ENCODE measurements around the gene WIPI1. TPM values are rescaled to one million over a fixed set of nuclear protein-coding genes. Genes with fewer than 3 reads are reported as not detected.
A peak's percentile ranks its signal among the peaks of the same experiment; 100 is the strongest.

The WIPI1 gene
- total and polyA plus RNA-seq, 2 of the 13 experiments (the other 11 are each of a cell fraction or from before 2014, with no cell fraction given), result 29.4 to 141 TPM

DNA sequence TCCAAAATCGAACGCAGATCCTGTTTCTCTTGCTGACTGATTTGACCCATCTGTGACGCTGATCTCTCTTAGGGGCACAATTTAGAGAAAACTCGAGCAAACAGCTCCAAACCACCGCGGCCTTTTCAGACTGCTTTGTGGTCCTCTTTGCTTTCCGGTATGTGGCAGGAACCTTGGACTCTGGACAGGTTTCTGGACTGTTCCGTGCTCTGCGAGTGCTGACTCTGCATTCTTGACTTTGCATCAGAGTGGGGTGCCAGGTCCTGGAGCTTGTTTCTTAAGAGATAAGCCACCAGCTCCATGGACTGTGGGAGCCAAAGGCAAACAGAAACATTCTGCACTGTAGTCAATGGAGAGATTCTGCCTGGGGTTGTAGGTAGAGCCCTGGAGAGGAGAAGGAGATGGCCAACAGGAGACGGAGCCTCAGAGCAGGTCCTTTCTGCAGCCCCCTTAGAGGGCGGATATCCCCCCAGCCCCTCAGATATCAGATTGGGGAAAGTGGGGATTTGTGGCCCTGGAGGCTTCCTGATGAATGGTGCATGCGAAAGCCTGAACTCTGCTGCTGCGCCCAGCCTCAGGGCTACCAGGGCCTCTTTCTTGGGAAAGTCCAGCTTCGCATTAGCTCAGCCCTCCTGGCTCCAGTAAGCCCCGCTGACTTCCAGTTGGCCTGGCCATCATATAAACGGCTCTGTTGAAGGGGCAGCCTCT is 65.6 kb downstream of the WIPI1 start (continued):
- TF ChIP-seq, protein P1, sequence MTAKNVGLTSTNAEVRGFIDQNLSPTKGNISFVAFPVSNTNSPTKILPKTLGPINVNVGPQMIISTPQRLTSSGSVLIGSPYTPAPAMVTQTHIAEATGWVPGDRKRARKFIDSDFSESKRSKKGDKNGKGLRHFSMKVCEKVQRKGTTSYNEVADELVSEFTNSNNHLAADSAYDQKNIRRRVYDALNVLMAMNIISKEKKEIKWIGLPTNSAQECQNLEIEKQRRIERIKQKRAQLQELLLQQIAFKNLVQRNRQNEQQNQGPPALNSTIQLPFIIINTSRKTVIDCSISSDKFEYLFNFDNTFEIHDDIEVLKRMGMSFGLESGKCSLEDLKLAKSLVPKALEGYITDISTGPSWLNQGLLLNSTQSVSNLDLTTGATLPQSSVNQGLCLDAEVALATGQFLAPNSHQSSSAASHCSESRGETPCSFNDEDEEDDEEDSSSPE (CRISPR knock-in tag; IDR thresholded peaks at IDR 0.05), result peak; percentile 54
- TF ChIP-seq RFXANK (CRISPR knock-in tag; IDR thresholded peaks at IDR 0.05) (no peak), ARNT (IDR thresholded peaks at IDR 0.05) (no peak), ZNF251 (CRISPR knock-in tag; IDR thresholded peaks at IDR 0.05) (no peak), CCDC6 (CRISPR knock-in tag; IDR thresholded peaks at IDR 0.05) (no peak), CREB1 (IDR thresholded peaks at IDR 0.05) (no peak), CREB1 (CRISPR knock-in tag; IDR thresholded peaks at IDR 0.05) (no peak; the same call in 1 of the 2 replicates), SRSF4 (IDR thresholded peaks at IDR 0.05; ENCODE audit: low read depth, low read length, poor library complexity, severe bottlenecking) (no peak), WIZ (CRISPR knock-in tag; IDR thresholded peaks at IDR 0.05) (no peak), NFE2 (CRISPR knock-in tag; IDR thresholded peaks at IDR 0.05) (no peak)
- TF ChIP-seq, protein P2, sequence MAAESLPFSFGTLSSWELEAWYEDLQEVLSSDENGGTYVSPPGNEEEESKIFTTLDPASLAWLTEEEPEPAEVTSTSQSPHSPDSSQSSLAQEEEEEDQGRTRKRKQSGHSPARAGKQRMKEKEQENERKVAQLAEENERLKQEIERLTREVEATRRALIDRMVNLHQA (CRISPR knock-in tag; IDR thresholded peaks at IDR 0.05), result no peak
- TF ChIP-seq, protein P3, sequence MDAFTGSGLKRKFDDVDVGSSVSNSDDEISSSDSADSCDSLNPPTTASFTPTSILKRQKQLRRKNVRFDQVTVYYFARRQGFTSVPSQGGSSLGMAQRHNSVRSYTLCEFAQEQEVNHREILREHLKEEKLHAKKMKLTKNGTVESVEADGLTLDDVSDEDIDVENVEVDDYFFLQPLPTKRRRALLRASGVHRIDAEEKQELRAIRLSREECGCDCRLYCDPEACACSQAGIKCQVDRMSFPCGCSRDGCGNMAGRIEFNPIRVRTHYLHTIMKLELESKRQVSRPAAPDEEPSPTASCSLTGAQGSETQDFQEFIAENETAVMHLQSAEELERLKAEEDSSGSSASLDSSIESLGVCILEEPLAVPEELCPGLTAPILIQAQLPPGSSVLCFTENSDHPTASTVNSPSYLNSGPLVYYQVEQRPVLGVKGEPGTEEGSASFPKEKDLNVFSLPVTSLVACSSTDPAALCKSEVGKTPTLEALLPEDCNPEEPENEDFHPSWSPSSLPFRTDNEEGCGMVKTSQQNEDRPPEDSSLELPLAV (CRISPR knock-in tag; conservative IDR thresholded peaks at IDR 0.05; ENCODE audit: low read depth), result no peak
- TF ChIP-seq, protein P4, sequence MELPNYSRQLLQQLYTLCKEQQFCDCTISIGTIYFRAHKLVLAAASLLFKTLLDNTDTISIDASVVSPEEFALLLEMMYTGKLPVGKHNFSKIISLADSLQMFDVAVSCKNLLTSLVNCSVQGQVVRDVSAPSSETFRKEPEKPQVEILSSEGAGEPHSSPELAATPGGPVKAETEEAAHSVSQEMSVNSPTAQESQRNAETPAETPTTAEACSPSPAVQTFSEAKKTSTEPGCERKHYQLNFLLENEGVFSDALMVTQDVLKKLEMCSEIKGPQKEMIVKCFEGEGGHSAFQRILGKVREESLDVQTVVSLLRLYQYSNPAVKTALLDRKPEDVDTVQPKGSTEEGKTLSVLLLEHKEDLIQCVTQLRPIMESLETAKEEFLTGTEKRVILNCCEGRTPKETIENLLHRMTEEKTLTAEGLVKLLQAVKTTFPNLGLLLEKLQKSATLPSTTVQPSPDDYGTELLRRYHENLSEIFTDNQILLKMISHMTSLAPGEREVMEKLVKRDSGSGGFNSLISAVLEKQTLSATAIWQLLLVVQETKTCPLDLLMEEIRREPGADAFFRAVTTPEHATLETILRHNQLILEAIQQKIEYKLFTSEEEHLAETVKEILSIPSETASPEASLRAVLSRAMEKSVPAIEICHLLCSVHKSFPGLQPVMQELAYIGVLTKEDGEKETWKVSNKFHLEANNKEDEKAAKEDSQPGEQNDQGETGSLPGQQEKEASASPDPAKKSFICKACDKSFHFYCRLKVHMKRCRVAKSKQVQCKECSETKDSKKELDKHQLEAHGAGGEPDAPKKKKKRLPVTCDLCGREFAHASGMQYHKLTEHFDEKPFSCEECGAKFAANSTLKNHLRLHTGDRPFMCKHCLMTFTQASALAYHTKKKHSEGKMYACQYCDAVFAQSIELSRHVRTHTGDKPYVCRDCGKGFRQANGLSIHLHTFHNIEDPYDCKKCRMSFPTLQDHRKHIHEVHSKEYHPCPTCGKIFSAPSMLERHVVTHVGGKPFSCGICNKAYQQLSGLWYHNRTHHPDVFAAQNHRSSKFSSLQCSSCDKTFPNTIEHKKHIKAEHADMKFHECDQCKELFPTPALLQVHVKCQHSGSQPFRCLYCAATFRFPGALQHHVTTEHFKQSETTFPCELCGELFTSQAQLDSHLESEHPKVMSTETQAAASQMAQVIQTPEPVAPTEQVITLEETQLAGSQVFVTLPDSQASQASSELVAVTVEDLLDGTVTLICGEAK (IDR thresholded peaks at IDR 0.05), result no peak
- TF ChIP-seq, protein P4 (CRISPR knock-in tag; IDR thresholded peaks at IDR 0.05), result no peak
- TF ChIP-seq, protein P5, sequence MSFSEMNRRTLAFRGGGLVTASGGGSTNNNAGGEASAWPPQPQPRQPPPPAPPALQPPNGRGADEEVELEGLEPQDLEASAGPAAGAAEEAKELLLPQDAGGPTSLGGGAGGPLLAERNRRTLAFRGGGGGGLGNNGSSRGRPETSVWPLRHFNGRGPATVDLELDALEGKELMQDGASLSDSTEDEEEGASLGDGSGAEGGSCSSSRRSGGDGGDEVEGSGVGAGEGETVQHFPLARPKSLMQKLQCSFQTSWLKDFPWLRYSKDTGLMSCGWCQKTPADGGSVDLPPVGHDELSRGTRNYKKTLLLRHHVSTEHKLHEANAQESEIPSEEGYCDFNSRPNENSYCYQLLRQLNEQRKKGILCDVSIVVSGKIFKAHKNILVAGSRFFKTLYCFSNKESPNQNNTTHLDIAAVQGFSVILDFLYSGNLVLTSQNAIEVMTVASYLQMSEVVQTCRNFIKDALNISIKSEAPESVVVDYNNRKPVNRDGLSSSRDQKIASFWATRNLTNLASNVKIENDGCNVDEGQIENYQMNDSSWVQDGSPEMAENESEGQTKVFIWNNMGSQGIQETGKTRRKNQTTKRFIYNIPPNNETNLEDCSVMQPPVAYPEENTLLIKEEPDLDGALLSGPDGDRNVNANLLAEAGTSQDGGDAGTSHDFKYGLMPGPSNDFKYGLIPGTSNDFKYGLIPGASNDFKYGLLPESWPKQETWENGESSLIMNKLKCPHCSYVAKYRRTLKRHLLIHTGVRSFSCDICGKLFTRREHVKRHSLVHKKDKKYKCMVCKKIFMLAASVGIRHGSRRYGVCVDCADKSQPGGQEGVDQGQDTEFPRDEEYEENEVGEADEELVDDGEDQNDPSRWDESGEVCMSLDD (CRISPR knock-in tag; IDR thresholded peaks at IDR 0.05; ENCODE audit: borderline replicate concordance), result peak; percentile 59; the same call in 1 of the 2 replicates

All from HepG2 (cell line).